Ascending aorta (tissue), 2 donors: ENCODE results near the gene GPR68. TPM values are rescaled to one million over a fixed set of nuclear protein-coding genes. Genes with fewer than 3 reads are reported as not detected.

Source experiments
- DNase-seq, 2 donors: peaks; one replicate each; pipeline ENCODE4 v3.0.0-alpha.2; 2019; ENCODE audit warnings: low spot score in 2 of 2
- H3K27ac ChIP-seq, 2 donors: fragments of 200-600 bp; sonication (generic); one replicate each; pipeline ENCODE4 v1.5.1; 2016 to 2017; ENCODE audit warnings: mild to moderate bottlenecking in 1 of 2
- H3K27me3 ChIP-seq: fragments of 200-600 bp; sonication (generic); one replicate; pipeline ENCODE4 v1.5.1; 2017
- H3K36me3 ChIP-seq, 2 donors: fragments of 200-600 bp; sonication (generic); one replicate each; pipeline ENCODE4 v1.5.1; 2016
- H3K4me1 ChIP-seq, 2 donors: fragments of 200-600 bp; sonication (generic); one replicate each; pipeline ENCODE4 v1.5.1; 2016 to 2017; ENCODE audit warnings: mild to moderate bottlenecking in 1 of 2
- H3K4me3 ChIP-seq, 2 donors: fragments of 200-600 bp; sonication (generic); one replicate each; pipeline ENCODE4 v1.5.1; 2016 to 2017; ENCODE audit warnings: mild to moderate bottlenecking in 1 of 2
- H3K9me3 ChIP-seq, 2 donors: fragments of 200-600 bp; sonication (generic); one replicate each; pipeline ENCODE4 v1.5.1; 2016
- intact Hi-C: fragments of 100-400 bp; cut with DNase I; formaldehyde crosslinking; loops from one replicate; pipeline ENCODE4 v1.15.1; 2023
- total RNA-seq: library from RNA; depleted of rRNA; stranded (reverse); fragments of >200 nt; gene quantifications from one replicate; pipeline ENCODE4 v1.1.0, GENCODE V29; 2016
- TF ChIP-seq, protein P1 (sequence below), 3 experiments: fragments of 200-600 bp in 2 of 3; fragments of 450-650 bp in 1 of 3; sonication (generic) in 2 of 3; IDR thresholded peaks; one replicate each; pipeline ENCODE4 v1.5.1; 2016 to 2019; ENCODE audit warnings: antibody characterized with exemption in 3 of 3, mild to moderate bottlenecking in 1 of 3, moderate library complexity in 1 of 3

The GPR68 gene
- total RNA-seq, 1 donor from 2014 or later = not detected

DNA sequence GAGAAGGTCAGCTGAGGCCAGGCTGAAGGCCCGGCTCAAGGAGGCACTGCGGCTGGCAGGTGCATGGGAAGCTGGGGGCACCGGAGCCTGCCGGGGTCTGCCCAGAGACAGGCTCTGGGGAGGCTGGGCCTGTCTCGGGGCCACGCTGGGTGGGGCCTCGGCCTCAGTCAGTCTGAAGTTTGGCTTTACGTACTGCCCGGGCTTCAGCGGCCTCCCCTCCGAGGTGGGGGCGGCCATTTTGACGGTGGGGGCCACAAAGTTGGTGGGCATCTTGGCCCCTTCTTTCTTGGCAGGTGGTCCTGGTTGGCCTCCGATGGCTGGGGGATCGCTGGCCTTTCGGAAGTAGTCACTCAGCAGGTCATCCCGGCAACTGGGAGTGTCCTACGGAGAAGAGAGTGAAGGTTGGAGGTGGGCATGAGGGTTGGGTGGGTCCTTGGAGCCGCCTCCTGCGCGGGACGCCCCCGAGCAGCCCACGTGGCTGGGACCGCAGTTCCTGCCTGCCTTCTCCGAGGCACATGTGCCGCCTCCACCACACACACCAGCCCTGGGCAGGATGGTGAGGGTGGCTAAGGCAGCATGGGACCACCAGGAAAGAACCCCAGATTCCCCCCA lies 28.9 kb upstream of the GPR68 start:
- TF ChIP-seq, protein P1, sequence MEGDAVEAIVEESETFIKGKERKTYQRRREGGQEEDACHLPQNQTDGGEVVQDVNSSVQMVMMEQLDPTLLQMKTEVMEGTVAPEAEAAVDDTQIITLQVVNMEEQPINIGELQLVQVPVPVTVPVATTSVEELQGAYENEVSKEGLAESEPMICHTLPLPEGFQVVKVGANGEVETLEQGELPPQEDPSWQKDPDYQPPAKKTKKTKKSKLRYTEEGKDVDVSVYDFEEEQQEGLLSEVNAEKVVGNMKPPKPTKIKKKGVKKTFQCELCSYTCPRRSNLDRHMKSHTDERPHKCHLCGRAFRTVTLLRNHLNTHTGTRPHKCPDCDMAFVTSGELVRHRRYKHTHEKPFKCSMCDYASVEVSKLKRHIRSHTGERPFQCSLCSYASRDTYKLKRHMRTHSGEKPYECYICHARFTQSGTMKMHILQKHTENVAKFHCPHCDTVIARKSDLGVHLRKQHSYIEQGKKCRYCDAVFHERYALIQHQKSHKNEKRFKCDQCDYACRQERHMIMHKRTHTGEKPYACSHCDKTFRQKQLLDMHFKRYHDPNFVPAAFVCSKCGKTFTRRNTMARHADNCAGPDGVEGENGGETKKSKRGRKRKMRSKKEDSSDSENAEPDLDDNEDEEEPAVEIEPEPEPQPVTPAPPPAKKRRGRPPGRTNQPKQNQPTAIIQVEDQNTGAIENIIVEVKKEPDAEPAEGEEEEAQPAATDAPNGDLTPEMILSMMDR (IDR thresholded peaks at IDR 0.05) = no peak
- no peaks in the 10 kb centered on the region for H3K27me3 ChIP-seq
- no peaks in the 10 kb centered on the region for H3K9me3 ChIP-seq
- H3K36me3 ChIP-seq = no peaks in the 10 kb centered on the region
- no peak overlapping the region for H3K27ac ChIP-seq
- DNase-seq = no peak
- intact Hi-C loops = no loop called here
- no peak overlapping the region for H3K4me3 ChIP-seq
- H3K4me1 ChIP-seq = no peaks in the 10 kb centered on the region

DNA sequence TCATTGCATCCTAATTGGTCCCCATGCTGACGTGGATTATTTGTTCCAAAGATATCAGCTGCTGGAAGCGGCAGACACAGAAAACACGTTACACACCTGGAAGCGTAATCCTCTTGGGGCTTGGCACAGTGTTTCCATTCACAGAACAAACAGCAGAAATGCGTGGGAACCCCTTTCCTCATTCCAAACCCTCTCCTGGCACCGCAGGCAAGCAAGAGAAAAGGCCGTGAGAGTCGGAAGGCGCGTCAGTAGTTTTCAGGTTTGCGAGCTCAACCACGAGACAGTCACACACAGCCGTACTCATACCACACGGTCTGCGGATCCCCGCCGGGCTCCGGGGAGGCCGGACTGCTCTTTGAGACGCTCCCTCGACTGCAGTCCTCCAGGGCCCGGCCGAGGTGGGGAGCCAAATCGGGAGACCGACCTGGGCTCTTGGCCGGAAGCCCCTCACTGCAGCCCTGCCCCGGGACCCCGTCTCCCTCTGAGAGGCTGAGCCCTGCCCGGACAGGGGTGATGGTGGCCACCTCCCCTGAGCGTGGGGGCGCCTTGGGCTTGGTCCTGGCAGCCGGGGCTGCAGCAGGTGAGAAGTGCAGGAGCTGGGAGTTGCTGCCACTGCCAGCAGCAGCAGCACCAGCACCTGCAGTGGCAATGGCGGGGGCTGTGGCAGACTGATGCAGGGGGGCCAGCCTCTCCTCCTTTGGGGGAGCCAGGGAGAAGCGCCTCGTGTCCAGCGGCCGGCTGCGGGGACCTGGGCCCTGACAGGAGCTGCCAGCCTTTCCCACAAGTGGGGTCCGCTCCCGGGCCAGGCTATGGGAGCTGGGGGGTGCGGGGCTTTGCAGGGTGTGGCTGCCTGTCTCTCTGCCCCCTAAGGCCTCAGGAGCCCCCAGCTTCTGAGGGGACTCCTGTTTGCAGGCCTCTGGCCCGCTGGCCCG lies 28.1 kb upstream of the GPR68 start:
- Histone ChIP-seq H3K4me3 (no peak overlapping the region), H3K36me3 (no peaks in the 10 kb centered on the region), H3K27ac (no peak overlapping the region), H3K4me1 (no peaks in the 10 kb centered on the region), H3K9me3 (no peaks in the 10 kb centered on the region), H3K27me3 (no peaks in the 10 kb centered on the region)
- TF ChIP-seq, protein P1 (IDR thresholded peaks at IDR 0.05) = no peak
- no peak for DNase-seq
- intact Hi-C loops = no loop called here

- Histone ChIP-seq H3K27ac (no peak overlapping the region), H3K4me1 (no peaks in the 10 kb centered on the region), H3K9me3 (no peaks in the 10 kb centered on the region), H3K4me3 (no peak overlapping the region), H3K36me3 (no peaks in the 10 kb centered on the region), H3K27me3 (no peaks in the 10 kb centered on the region)
- intact Hi-C loops = no loop called here
- TF ChIP-seq, protein P1 (IDR thresholded peaks at IDR 0.05) = no peak
- DNase-seq = no peak
Measured at GRCh38 chr14:91271639-91272038, 27.1 kb upstream of the GPR68 start.

DNA sequence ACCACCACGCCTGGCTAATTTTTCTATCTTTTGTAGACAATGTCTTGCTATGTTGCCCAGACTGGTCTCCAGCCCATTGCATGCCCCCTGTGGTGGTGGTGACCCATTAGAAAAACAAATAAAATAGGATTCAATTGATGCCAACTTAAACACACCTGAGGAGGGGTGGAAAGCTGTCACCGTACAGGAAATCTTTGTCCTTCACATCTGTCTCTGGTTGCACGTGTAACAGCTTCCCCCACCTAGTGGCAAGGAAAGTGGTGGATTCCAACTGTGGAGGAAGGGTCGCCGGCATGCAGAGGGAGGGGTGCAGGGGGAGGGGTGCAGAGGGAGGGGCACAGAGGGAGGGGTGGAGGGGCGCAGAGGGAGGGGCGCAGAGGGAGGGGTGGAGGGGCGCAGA lies 26.1 kb upstream of the GPR68 start:
- no peak for DNase-seq
- intact Hi-C loops = no loop called here
- Histone ChIP-seq H3K9me3 (no peaks in the 10 kb centered on the region), H3K4me3 (no peak overlapping the region), H3K27ac (no peak overlapping the region), H3K27me3 (no peaks in the 10 kb centered on the region), H3K36me3 (no peaks in the 10 kb centered on the region), H3K4me1 (no peaks in the 10 kb centered on the region)
- TF ChIP-seq, protein P1 (IDR thresholded peaks at IDR 0.05) = no peak

GRCh38 chr14:91270188-91270587 lies 25.7 kb upstream of the GPR68 start:
- TF ChIP-seq, protein P1 (IDR thresholded peaks at IDR 0.05) = no peak
- Histone ChIP-seq H3K36me3 (no peaks in the 10 kb centered on the region), H3K27ac (no peak overlapping the region), H3K27me3 (no peaks in the 10 kb centered on the region), H3K9me3 (no peaks in the 10 kb centered on the region), H3K4me3 (peak overlapping the region in 1 of 2 donors; percentile 28), H3K4me1 (no peaks in the 10 kb centered on the region)
- no peak for DNase-seq
- intact Hi-C loops = no loop called here
